OCI-LY1 (cell line): Measurements from ENCODE around the gene ROBO1.

Source experiments
- EZH2 ChIP-seq: fragments of 200-600 bp; sonication (generic), shearing (Covaris generic); IDR thresholded peaks from 2 replicates; pipeline ENCODE4 v1.8.0; 2017; ENCODE audit warnings: borderline replicate concordance, mixed run types, mild to moderate bottlenecking, antibody characterized with exemption, low read length, moderate library complexity, mixed read lengths
- TF ChIP-seq, protein P1 (sequence below): fragments of 200-600 bp; sonication (generic), shearing (Covaris generic); IDR thresholded peaks from 2 replicates; pipeline ENCODE4 v1.5.1; 2017; ENCODE audit warnings: mild to moderate bottlenecking, antibody characterized with exemption, low read length, moderate library complexity, mixed read lengths

GRCh38 chr3:78970656-78971055, 797.1 kb downstream of the ROBO1 start:
- TF ChIP-seq, protein P1, sequence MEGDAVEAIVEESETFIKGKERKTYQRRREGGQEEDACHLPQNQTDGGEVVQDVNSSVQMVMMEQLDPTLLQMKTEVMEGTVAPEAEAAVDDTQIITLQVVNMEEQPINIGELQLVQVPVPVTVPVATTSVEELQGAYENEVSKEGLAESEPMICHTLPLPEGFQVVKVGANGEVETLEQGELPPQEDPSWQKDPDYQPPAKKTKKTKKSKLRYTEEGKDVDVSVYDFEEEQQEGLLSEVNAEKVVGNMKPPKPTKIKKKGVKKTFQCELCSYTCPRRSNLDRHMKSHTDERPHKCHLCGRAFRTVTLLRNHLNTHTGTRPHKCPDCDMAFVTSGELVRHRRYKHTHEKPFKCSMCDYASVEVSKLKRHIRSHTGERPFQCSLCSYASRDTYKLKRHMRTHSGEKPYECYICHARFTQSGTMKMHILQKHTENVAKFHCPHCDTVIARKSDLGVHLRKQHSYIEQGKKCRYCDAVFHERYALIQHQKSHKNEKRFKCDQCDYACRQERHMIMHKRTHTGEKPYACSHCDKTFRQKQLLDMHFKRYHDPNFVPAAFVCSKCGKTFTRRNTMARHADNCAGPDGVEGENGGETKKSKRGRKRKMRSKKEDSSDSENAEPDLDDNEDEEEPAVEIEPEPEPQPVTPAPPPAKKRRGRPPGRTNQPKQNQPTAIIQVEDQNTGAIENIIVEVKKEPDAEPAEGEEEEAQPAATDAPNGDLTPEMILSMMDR = no peak
- TF ChIP-seq EZH2 = no peak
